Fibroblast of pulmonary artery (primary cell): Measurements from ENCODE around the gene COX11.

Source experiments
- DNase-seq: peaks from one replicate; pipeline ENCODE4 v3.0.0-alpha.2; 2010; ENCODE audit warnings: low read depth
- H3K4me3 ChIP-seq: replicated peaks from 2 replicates; pipeline ENCODE4 v1.5.1; 2011; ENCODE audit warnings: low read depth, mild to moderate bottlenecking, control low read depth, low read length, moderate library complexity
- CTCF ChIP-seq: IDR thresholded peaks from 2 replicates; pipeline ENCODE4 v1.5.1; 2011; ENCODE audit warnings: mild to moderate bottlenecking, control low read depth, low read length, inconsistent platforms; ENCODE audit errors: missing control alignments

Gene COX11

DNA sequence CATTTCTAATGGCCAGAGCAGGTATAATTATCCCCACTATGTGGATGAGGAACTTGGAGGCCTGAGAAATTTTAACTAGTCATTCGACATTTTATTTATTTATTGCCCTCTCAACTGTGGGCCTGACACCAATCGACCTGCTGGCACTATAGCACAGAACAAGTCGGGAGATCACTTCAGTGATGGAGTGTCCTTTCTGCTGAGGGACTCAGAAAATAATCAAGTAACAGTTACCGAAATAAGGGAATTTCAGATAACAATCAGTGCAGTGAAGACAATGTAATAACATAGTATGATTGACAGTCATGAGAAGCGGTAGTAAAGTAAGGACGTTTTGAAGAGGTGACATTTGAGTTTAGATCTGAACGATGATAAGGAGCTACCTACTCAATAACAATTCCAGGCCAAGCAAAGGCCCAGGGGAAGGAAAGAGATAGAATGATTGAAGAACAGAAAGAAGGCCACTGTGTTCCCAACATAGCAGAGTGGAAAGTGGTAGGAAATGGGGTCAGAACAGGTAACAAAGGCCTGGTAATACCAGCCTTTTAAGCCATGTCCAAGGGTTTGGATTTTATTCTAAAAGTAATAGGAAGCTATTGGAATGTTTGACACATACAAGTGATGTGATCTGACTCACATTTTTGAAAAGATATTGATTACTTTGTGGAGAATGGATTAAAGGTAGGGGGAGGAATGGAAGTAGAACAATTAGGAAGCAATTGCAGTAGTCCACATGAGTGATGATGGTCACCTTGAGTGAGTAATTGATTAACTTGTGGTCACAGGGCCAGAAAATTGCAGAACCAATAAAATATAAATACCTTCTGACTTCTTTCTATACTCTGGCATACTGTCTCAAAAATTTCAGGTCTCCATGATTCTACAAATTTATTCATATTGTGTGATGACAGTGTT lies 1.5 kb upstream of the COX11 start:
- H3K4me3 ChIP-seq, result peak overlapping the region; percentile 92
- DNase-seq, result no peak
- no peak for TF ChIP-seq CTCF

GRCh38 chr17:54968988-54969332 lies 506 bp upstream of the COX11 start:
- no peak for TF ChIP-seq CTCF
- peak; percentile 43 for DNase-seq
- peak overlapping the region; percentile 92 for H3K4me3 ChIP-seq

- TF ChIP-seq CTCF, result peak; percentile 48
- no peak for DNase-seq
- peak overlapping the region; percentile 92 for H3K4me3 ChIP-seq
These were observed 713 bp downstream of the COX11 start for GRCh38 chr17:54967621-54968261.

GRCh38 chr17:54956791-54957190 lies 11.7 kb downstream of the COX11 start:
- no peak for DNase-seq
- TF ChIP-seq CTCF, result no peak

GRCh38 chr17:54951286-54951685 lies 17.2 kb downstream of the COX11 start:
- TF ChIP-seq CTCF, result no peak
- no peak for DNase-seq
- H3K4me3 ChIP-seq, result no peak overlapping the region

More at GRCh38 chr17:54956791-54957190, 11.7 kb downstream of the COX11 start:
- H3K4me3 ChIP-seq, result no peak overlapping the region

DNA sequence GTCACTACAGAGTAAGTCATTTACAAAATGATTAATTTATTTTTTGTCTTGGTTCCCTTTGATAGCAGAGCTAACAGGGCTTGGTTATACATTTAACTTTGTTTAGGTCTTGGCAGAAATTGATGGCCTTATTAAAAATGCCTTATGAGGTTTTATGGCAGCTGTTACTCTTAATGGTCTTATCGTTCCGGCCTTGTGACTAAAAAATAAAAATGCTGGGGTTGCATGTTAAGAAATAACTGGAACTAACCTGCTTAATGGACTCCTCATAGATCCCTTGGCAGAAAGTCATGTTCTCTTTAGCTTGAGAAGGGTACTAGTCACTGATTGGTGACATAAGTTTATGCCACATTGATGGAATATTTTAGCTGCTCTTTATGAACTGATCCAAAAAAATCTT lies 18.3 kb downstream of the COX11 start:
- H3K4me3 ChIP-seq, result no peak overlapping the region
- TF ChIP-seq CTCF, result no peak
- no peak for DNase-seq

DNA sequence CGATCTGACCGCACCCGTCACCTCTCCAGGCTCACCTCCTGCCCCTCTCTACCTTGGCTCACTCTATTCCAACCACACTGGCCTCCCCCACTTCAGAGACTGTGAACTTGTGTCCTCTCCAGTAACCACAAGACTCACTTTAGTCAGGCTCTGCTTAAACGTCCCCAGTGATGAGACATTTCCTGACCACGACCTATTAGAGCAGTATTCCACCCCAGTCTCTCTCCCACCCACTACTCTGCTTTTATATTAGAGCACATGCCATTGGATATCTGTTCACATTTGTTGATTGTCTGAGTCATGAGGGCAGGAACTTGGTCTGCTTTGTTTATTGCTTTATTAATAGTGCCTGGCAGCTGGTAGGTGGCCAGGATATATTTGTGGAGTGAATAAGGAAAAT lies 20.1 kb downstream of the COX11 start:
- no peak overlapping the region for H3K4me3 ChIP-seq
- no peak for TF ChIP-seq CTCF
- peak; percentile 73 for DNase-seq
